HEK293 (cell line): Measurements from ENCODE around the gene YWHAE.
A peak's percentile ranks its signal among the peaks of the same experiment; 100 is the strongest.

Source experiments
- CTCF ChIA-PET: fragments of 350-600 bp; formaldehyde crosslinking; extraction: SDS; loops from one replicate; lab custom pipeline; 2021; ENCODE audit warnings: antibody characterized with exemption; lab: Yijun Ruan, JAX
- POLR2A ChIA-PET: fragments of 300-600 bp; formaldehyde crosslinking; extraction: SDS; loops from one replicate; lab custom pipeline; 2020; ENCODE audit warnings: antibody characterized with exemption, inconsistent platforms; lab: Yijun Ruan, JAX
- H3K27ac ChIP-seq: fragments of 200-500 bp; sonication (Bioruptor generic); 2 replicates; pipeline ENCODE4 v1.5.1; 2014; ENCODE audit warnings: low read depth, low read length, control low read depth, inconsistent platforms; ENCODE audit errors: extremely low read depth
- H3K36me3 ChIP-seq, 2 experiments: fragments of 200-500 bp in 1 of 2; sonication (Bioruptor generic) in 1 of 2; 1 replicate in 1 of 2; 2 replicates in 1 of 2; pipeline ENCODE4 v1.5.1; 2014 to 2017; ENCODE audit warnings: inconsistent platforms in 2 of 2, low read length in 2 of 2; ENCODE audit not compliant: control insufficient read depth in 2 of 2, insufficient read depth in 1 of 2
- H3K4me1 ChIP-seq: fragments of 200-500 bp; sonication (Bioruptor generic); 2 replicates; pipeline ENCODE4 v1.5.1; 2014; ENCODE audit warnings: mild to moderate bottlenecking, low read length, inconsistent platforms; ENCODE audit not compliant: control insufficient read depth, insufficient read depth
- H3K4me3 ChIP-seq: 2 replicates; pipeline ENCODE4 v1.5.1; 2011; ENCODE audit warnings: low read depth, mild to moderate bottlenecking, control low read depth, low read length, moderate library complexity
- H3K9me3 ChIP-seq: fragments of 200-500 bp; sonication (Bioruptor generic); 2 replicates; pipeline ENCODE4 v1.5.1; 2014; ENCODE audit warnings: low read depth, low read length, inconsistent platforms; ENCODE audit not compliant: control insufficient read depth, insufficient read depth
- ATF2 ChIP-seq: fragments of 450-650 bp; formaldehyde crosslinking; IDR thresholded peaks from 2 replicates; pipeline ENCODE4 v1.5.1; 2016; ENCODE audit warnings: missing biosample characterization, missing genetic modification characterization, low read depth
- INSM2 ChIP-seq: fragments of 450-650 bp; formaldehyde crosslinking; IDR thresholded peaks from 2 replicates; pipeline ENCODE4 v1.5.1; 2016; ENCODE audit warnings: missing biosample characterization, missing genetic modification characterization
- KLF17 ChIP-seq: fragments of 450-650 bp; formaldehyde crosslinking; IDR thresholded peaks from 2 replicates; pipeline ENCODE4 v1.5.1; 2016; ENCODE audit warnings: missing biosample characterization, missing genetic modification characterization
- REST ChIP-seq: fragments of 450-650 bp; formaldehyde crosslinking; IDR thresholded peaks from 2 replicates; pipeline ENCODE4 v1.5.1; 2016; ENCODE audit warnings: missing biosample characterization, missing genetic modification characterization
- SCRT2 ChIP-seq: fragments of 450-650 bp; formaldehyde crosslinking; IDR thresholded peaks from 2 replicates; pipeline ENCODE4 v1.5.1; 2016; ENCODE audit warnings: missing biosample characterization, missing genetic modification characterization
- ZBTB6 ChIP-seq: fragments of 450-650 bp; formaldehyde crosslinking; IDR thresholded peaks from 2 replicates; pipeline ENCODE4 v1.5.1; 2017; ENCODE audit warnings: missing biosample characterization, missing genetic modification characterization
- ZFP41 ChIP-seq: fragments of 450-650 bp; formaldehyde crosslinking; IDR thresholded peaks from 2 replicates; pipeline ENCODE4 v1.5.1; 2016; ENCODE audit warnings: missing biosample characterization, missing genetic modification characterization, borderline replicate concordance
- ZNF2 ChIP-seq: fragments of 450-650 bp; formaldehyde crosslinking; IDR thresholded peaks from 2 replicates; pipeline ENCODE4 v1.5.1; 2016; ENCODE audit warnings: missing biosample characterization, missing genetic modification characterization
- ZNF221 ChIP-seq: fragments of 450-650 bp; formaldehyde crosslinking; IDR thresholded peaks from 2 replicates; pipeline ENCODE4 v1.5.1; 2017; ENCODE audit warnings: missing biosample characterization, missing genetic modification characterization, borderline replicate concordance
- ZNF292 ChIP-seq: fragments of 450-650 bp; formaldehyde crosslinking; IDR thresholded peaks from 2 replicates; pipeline ENCODE4 v1.5.1; 2016; ENCODE audit warnings: low read depth, missing biosample characterization, missing genetic modification characterization, borderline replicate concordance
- ZNF335 ChIP-seq: fragments of 450-650 bp; formaldehyde crosslinking; conservative IDR thresholded peaks from 2 replicates; pipeline ENCODE4 v1.5.1; 2016; ENCODE audit warnings: missing biosample characterization, missing genetic modification characterization
- ZNF580 ChIP-seq: fragments of 450-650 bp; formaldehyde crosslinking; IDR thresholded peaks from 2 replicates; pipeline ENCODE4 v1.5.1; 2016; ENCODE audit warnings: missing biosample characterization, missing genetic modification characterization
- ZNF585B ChIP-seq: fragments of 450-650 bp; formaldehyde crosslinking; IDR thresholded peaks from 2 replicates; pipeline ENCODE4 v1.5.1; 2016; ENCODE audit warnings: missing biosample characterization, missing genetic modification characterization
- ZNF596 ChIP-seq: fragments of 450-650 bp; IDR thresholded peaks from 2 replicates; pipeline ENCODE4 v1.5.0; 2018; ENCODE audit warnings: missing biosample characterization, mild to moderate bottlenecking, missing genetic modification characterization, moderate library complexity
- ZNF623 ChIP-seq: fragments of 450-650 bp; formaldehyde crosslinking; IDR thresholded peaks from 2 replicates; pipeline ENCODE4 v1.5.1; 2016; ENCODE audit warnings: missing biosample characterization, missing genetic modification characterization
- ZNF629 ChIP-seq: fragments of 450-650 bp; formaldehyde crosslinking; IDR thresholded peaks from 2 replicates; pipeline ENCODE4 v1.5.1; 2017; ENCODE audit warnings: missing biosample characterization, missing genetic modification characterization
- ZNF639 ChIP-seq: fragments of 450-650 bp; formaldehyde crosslinking; IDR thresholded peaks from 2 replicates; pipeline ENCODE4 v1.5.1; 2016; ENCODE audit warnings: missing biosample characterization, missing genetic modification characterization
- ZNF645 ChIP-seq: fragments of 450-650 bp; formaldehyde crosslinking; IDR thresholded peaks from 2 replicates; pipeline ENCODE4; 2016; ENCODE audit warnings: missing biosample characterization, missing genetic modification characterization
- ZNF654 ChIP-seq: fragments of 450-650 bp; formaldehyde crosslinking; IDR thresholded peaks from 2 replicates; pipeline ENCODE4 v1.5.1; 2016; ENCODE audit warnings: low read depth, missing biosample characterization, missing genetic modification characterization
- ZNF664 ChIP-seq: fragments of 450-650 bp; formaldehyde crosslinking; IDR thresholded peaks from 2 replicates; pipeline ENCODE4 v1.5.1; 2016; ENCODE audit warnings: missing biosample characterization, missing genetic modification characterization
- ZSCAN30 ChIP-seq: fragments of 450-650 bp; IDR thresholded peaks from 2 replicates; pipeline ENCODE4 v1.5.1; 2018; ENCODE audit warnings: missing biosample characterization, mild to moderate bottlenecking, missing genetic modification characterization, moderate library complexity

YWHAE gene

GRCh38 chr17:1412185-1413110 lies 12.4 kb upstream of the YWHAE start:
- TF ChIP-seq INSM2 (tag by site-specific recombination) (no peak), ZNF664 (tag by site-specific recombination) (no peak), ZSCAN30 (tag by site-specific recombination) (no peak), ZNF629 (no peak), ZNF221 (tag by site-specific recombination) (no peak), ZNF645 (no peak), ZNF2 (tag by site-specific recombination) (no peak), REST (tag by site-specific recombination) (no peak), ZNF292 (tag by site-specific recombination) (no peak), ZFP41 (tag by site-specific recombination) (no peak), ZNF585B (tag by site-specific recombination) (0 out of 2 replicates have a peak, but pooled peaks have one; percentile 6), ZNF580 (tag by site-specific recombination) (no peak), ZNF335 (tag by site-specific recombination) (no peak), ZBTB6 (tag by site-specific recombination) (peak; percentile 50; the same call in 1 of the 2 replicates)
- Histone ChIP-seq H3K4me1 (peaks cover 4% of the 10 kb centered on the region), H3K27ac (no peak overlapping the region), H3K36me3 (no peaks in the 10 kb centered on the region; a peak in 1 of 3 replicates), H3K9me3 (no peaks in the 10 kb centered on the region), H3K4me3 (no peak overlapping the region)
- ChIA-PET CTCF (interaction anchor here (0.6 kb wide), 2 partner anchors 144 to 153 kb away, joined by 3 read pairs; no protein-coding TSS in a partner anchor), POLR2A (interaction anchor here (1.5 to 2.8 kb wide), 2 partner anchors 12 to 104 kb away, joined by 8 to 9 read pairs; partner anchors contain the start of genes INPP5K and YWHAE)

- ChIA-PET CTCF (interaction anchor here (0.6 to 1.0 kb wide), 3 partner anchors 15 to 37 kb away, joined by 3 to 4 read pairs (median 3); no protein-coding TSS in a partner anchor), POLR2A (interaction anchor here (0.8 to 1.1 kb wide), 2 partner anchors 37 to 114 kb away, joined by 3 to 4 read pairs; partner anchors contain the start of gene INPP5K)
- peaks cover 0 to 19% of the 10 kb centered on the region in 2 experiments; a peak in 2 of 3 replicates for H3K36me3 ChIP-seq
- TF ChIP-seq ZNF654 (no peak), ZNF623 (tag by site-specific recombination) (no peak), ATF2 (tag by site-specific recombination) (peak; percentile 85), ZNF596 (tag by site-specific recombination) (no peak), ZNF639 (tag by site-specific recombination) (no peak), ZNF664 (tag by site-specific recombination) (no peak), KLF17 (tag by site-specific recombination) (no peak), SCRT2 (tag by site-specific recombination) (no peak)
- TF ChIP-seq, all 188 proteins: peak for 1
- H3K4me1 ChIP-seq = peaks cover 9% of the 10 kb centered on the region
- no peak overlapping the region for H3K27ac ChIP-seq
- H3K9me3 ChIP-seq = no peaks in the 10 kb centered on the region
- H3K4me3 ChIP-seq = no peak overlapping the region
These were observed 2.2 kb upstream of the YWHAE start for GRCh38 chr17:1402262-1402586.
